Lower lobe of right lung (tissue), 2 donors: ENCODE data around the gene CACNB2. TPM values are rescaled to one million over a fixed set of nuclear protein-coding genes. Genes with fewer than 3 reads are reported as not detected.

Source experiments
- ATAC-seq, 2 donors: fragments of 200-7000 bp; cut with Tn5 transposase; one replicate each; pipeline ENCODE4 v1.9.1; 2020 to 2022; ENCODE audit warnings: mild to moderate bottlenecking in 2 of 2, moderate library complexity in 2 of 2
- DNase-seq: peaks from one replicate; pipeline ENCODE4 v3.0.0-alpha.2; 2020
- H3K27ac ChIP-seq: fragments of 200-600 bp; one replicate; pipeline ENCODE4 v1.8.0; 2022
- H3K27me3 ChIP-seq: fragments of 200-600 bp; one replicate; pipeline ENCODE4 v1.8.0; 2022; ENCODE audit warnings: low read depth
- H3K36me3 ChIP-seq: fragments of 200-600 bp; one replicate; pipeline ENCODE4 v1.8.0; 2022; ENCODE audit warnings: mild to moderate bottlenecking
- H3K4me1 ChIP-seq: fragments of 200-600 bp; one replicate; pipeline ENCODE4 v1.8.0; 2022
- H3K4me3 ChIP-seq: fragments of 200-600 bp; one replicate; pipeline ENCODE4 v1.8.0; 2022; ENCODE audit warnings: mild to moderate bottlenecking
- H3K9me3 ChIP-seq: fragments of 200-600 bp; one replicate; pipeline ENCODE4 v1.8.0; 2022
- intact Hi-C: fragments of 100-400 bp; cut with DNase I; formaldehyde crosslinking; loops from one replicate; pipeline ENCODE4 v1.11.0; 2022
- total RNA-seq: library from RNA; stranded (reverse); fragmentation: NEBNext Ultra II Directional; extraction: Animal tissue kit (Norgen Biotek cat#: 25700); gene quantifications from one replicate; pipeline ENCODE4 v1.2.1, GENCODE V29; 2021
- TF ChIP-seq, protein P1 (sequence below): fragments of 200-600 bp; IDR thresholded peaks from one replicate; pipeline ENCODE4 v1.8.0; 2022; ENCODE audit warnings: antibody characterized with exemption, mild to moderate bottlenecking
- donor health status: DM: no; HTN: yes; CAD: no; lungs with severe emphysema.

Gene CACNB2
- total RNA-seq, 1 donor from 2014 or later, result 1.4 TPM

DNA sequence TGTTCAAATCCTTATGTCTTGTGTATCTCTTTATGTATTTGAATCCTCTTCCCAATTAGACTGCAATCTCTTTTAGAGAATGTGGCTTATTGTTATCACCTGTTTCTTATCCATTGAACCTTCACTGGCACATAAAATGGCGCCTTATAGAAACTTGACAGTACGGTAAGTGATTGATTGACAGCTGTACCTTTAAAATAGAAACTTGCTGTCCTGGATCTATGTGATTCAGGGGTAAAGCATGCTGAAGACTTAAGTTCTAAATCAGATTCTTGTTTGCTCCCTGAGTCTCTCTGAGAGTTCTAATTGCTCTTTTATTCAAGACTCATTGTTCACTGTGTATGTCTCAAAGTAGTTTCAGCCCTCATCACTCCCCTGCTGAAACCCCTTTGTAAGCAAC, 91.3 kb downstream of the CACNB2 start:
- intact Hi-C loops, result no loop called here
- Histone ChIP-seq H3K36me3 (no peaks in the 10 kb centered on the region), H3K4me3 (no peak overlapping the region), H3K27ac (no peak overlapping the region), H3K9me3 (no peaks in the 10 kb centered on the region), H3K4me1 (no peaks in the 10 kb centered on the region), H3K27me3 (no peaks in the 10 kb centered on the region)
- DNase-seq (no peak), ATAC-seq (no peak)
- TF ChIP-seq, protein P1, sequence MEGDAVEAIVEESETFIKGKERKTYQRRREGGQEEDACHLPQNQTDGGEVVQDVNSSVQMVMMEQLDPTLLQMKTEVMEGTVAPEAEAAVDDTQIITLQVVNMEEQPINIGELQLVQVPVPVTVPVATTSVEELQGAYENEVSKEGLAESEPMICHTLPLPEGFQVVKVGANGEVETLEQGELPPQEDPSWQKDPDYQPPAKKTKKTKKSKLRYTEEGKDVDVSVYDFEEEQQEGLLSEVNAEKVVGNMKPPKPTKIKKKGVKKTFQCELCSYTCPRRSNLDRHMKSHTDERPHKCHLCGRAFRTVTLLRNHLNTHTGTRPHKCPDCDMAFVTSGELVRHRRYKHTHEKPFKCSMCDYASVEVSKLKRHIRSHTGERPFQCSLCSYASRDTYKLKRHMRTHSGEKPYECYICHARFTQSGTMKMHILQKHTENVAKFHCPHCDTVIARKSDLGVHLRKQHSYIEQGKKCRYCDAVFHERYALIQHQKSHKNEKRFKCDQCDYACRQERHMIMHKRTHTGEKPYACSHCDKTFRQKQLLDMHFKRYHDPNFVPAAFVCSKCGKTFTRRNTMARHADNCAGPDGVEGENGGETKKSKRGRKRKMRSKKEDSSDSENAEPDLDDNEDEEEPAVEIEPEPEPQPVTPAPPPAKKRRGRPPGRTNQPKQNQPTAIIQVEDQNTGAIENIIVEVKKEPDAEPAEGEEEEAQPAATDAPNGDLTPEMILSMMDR, result no peak

DNA sequence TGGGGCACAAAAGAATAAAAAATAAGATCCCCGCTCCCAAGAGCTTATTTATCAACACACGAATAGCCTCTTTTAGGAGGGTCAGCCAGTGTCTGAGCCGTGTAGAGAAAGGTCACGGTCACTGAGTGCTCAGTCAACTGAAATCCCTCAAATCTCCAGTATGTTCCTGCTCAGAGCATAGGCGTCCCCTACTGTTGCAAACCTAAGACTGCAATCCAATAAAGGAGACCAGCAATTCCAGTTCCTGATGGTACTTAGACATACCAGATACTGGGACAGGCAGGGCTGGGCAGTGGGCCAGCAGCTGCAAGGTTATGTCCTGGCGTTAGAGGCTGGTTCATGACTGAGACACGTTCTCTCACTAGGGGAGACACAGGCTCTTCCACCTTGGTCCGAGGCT, 93.6 kb downstream of the CACNB2 start:
- intact Hi-C loops, result no loop called here
- no peaks in the 10 kb centered on the region for H3K36me3 ChIP-seq
- no peaks in the 10 kb centered on the region for H3K9me3 ChIP-seq
- H3K27me3 ChIP-seq, result no peaks in the 10 kb centered on the region
- TF ChIP-seq, protein P1, result no peak
- peak in 1 of 2 donors; percentile 59 for ATAC-seq
- no peak overlapping the region for H3K27ac ChIP-seq
- DNase-seq, result no peak
- H3K4me3 ChIP-seq, result no peak overlapping the region
- no peaks in the 10 kb centered on the region for H3K4me1 ChIP-seq

DNA sequence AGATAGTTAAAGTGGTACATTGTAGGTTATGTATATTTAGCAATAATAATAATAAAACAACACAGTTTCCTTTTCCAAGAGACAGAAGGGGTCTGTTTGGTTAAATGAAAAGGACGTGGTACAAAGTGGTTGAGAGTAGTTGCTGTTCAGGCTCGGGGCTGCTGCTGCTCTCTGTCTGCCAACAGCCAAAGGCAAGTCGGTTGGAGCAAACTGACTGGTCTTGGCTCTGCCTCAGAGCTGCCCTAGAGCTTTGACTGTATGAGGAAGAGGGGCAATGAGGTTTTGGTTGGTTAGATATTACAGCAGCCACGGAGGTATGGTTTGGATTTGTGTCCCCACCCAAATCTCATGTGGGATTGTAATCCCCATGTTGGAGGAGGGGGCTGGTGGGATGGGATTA, 95.3 kb downstream of the CACNB2 start:
- DNase-seq (no peak), ATAC-seq (no peak)
- Histone ChIP-seq H3K4me1 (peaks cover 4% of the 10 kb centered on the region), H3K27me3 (no peaks in the 10 kb centered on the region), H3K9me3 (no peaks in the 10 kb centered on the region), H3K36me3 (no peaks in the 10 kb centered on the region), H3K4me3 (no peak overlapping the region), H3K27ac (no peak overlapping the region)
- intact Hi-C loops, result no loop called here
- TF ChIP-seq, protein P1, result no peak

DNA sequence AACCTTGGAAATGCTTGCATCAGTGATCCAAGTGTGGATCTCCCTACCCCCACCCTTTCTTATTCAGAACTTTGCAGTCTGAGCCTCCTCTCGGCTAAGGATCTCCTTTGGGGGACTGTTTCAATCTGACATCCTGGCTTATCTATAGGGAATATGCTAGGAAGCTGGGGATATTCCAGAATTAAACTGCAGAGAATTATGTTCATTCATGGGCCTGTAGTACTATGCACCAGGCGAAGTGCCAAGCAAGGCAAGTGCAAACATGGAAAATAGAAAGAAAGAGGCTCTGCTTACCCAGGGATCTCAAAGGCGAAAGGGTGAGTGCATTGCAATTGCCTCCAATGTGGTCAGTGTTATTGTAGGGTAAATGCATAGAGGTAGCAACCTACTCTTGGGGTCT, 96.5 kb downstream of the CACNB2 start:
- Histone ChIP-seq H3K4me1 (peaks cover 4% of the 10 kb centered on the region), H3K9me3 (no peaks in the 10 kb centered on the region), H3K27ac (no peak overlapping the region), H3K36me3 (no peaks in the 10 kb centered on the region), H3K27me3 (no peaks in the 10 kb centered on the region), H3K4me3 (no peak overlapping the region)
- intact Hi-C loops, result no loop called here
- ATAC-seq (no peak), DNase-seq (no peak)
- TF ChIP-seq, protein P1, result no peak

DNA sequence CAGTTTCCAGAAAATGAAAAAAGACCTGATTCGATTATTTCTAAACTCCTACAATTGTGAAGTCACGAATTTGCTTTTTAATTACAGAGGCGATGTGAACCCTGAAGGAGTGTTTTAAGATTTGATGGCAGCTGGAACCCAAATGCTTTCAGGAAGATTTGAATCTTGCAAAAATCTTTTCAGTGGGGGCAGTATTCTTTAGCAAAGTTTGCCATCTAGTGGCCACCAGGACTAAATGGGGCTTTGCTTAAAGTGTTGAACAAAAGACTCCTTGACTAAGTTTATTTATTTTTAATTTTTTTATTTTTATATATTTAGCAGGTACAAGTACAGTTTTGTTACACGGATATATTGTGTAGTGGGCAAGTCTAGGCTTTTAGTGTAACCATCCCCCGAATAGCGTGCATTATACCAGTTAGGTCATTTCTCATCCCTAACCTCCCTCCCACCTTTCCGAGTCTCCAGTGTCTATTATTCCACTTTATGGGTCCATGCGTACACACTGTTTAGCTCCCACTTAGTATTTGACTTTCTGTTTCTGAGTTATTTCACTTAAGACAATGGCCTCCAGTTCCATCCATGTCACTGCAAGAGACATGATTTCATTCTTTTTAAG, 98.8 kb downstream of the CACNB2 start:
- no peak overlapping the region for H3K4me3 ChIP-seq
- no peaks in the 10 kb centered on the region for H3K27me3 ChIP-seq
- H3K36me3 ChIP-seq, result no peaks in the 10 kb centered on the region
- peaks cover 4% of the 10 kb centered on the region for H3K4me1 ChIP-seq
- no peak for DNase-seq
- TF ChIP-seq, protein P1, result peak; percentile 60
- intact Hi-C loops, result no loop called here
- H3K27ac ChIP-seq, result no peak overlapping the region
- no peaks in the 10 kb centered on the region for H3K9me3 ChIP-seq
- peak in 1 of 2 donors; percentile 50 for ATAC-seq
